Chondrocyte (in vitro differentiated cells): ENCODE results near the gene GABRA6. TPM values are rescaled to one million over a fixed set of nuclear protein-coding genes. Genes with fewer than 3 reads are reported as not detected.

Source experiments
- DNase-seq: peaks from one replicate; pipeline ENCODE4 v3.0.0; 2021; ENCODE audit warnings: mixed read lengths, low spot score
- H3K27ac Mint-ChIP-seq: one replicate; pipeline ENCODE4 v1.8.0; 2021; ENCODE audit warnings: mild to moderate bottlenecking, moderate library complexity, mixed read lengths; ENCODE audit not compliant: unreplicated experiment
- H3K27me3 Mint-ChIP-seq: 2 replicates; pipeline ENCODE4 v1.8.0; 2021; ENCODE audit warnings: low read depth, mixed read lengths
- H3K36me3 Mint-ChIP-seq: 2 replicates; pipeline ENCODE4 v1.8.0; 2021; ENCODE audit warnings: low read depth, mixed read lengths
- H3K4me1 Mint-ChIP-seq: 2 replicates; pipeline ENCODE4 v1.8.0; 2021; ENCODE audit warnings: low read depth, mild to moderate bottlenecking, mixed read lengths
- H3K4me3 Mint-ChIP-seq: one replicate; pipeline ENCODE4 v1.8.0; 2021; ENCODE audit warnings: mild to moderate bottlenecking, moderate library complexity, mixed read lengths; ENCODE audit not compliant: unreplicated experiment
- H3K9me3 Mint-ChIP-seq: 2 replicates; pipeline ENCODE4 v1.8.0; 2021; ENCODE audit warnings: low read depth, mixed read lengths
- CTCF ChIP-seq: fragments of 200-600 bp; sonication (generic); IDR thresholded peaks from 2 replicates; pipeline ENCODE4 v1.5.0; 2021; ENCODE audit warnings: antibody characterized with exemption, mild to moderate bottlenecking, moderate library complexity
- total RNA-seq: library from RNA; stranded (reverse); gene quantifications from 3 replicates; pipeline ENCODE4 v1.2.1, GENCODE V29; 2021

GABRA6 gene
- total RNA-seq, 1 donor from 2014 or later = not detected

- no peaks in the 10 kb centered on the region for H3K9me3 Mint-ChIP-seq
Observed at GRCh38 chr5:161740433-161740832, 54.9 kb downstream of the GABRA6 start.

GRCh38 chr5:161744276-161744675, 58.8 kb downstream of the GABRA6 start:
- Mint-ChIP-seq H3K4me1 (no peaks in the 10 kb centered on the region), H3K9me3 (no peaks in the 10 kb centered on the region), H3K36me3 (no peaks in the 10 kb centered on the region), H3K4me3 (no peak overlapping the region), H3K27ac (no peak overlapping the region), H3K27me3 (no peaks in the 10 kb centered on the region)
- TF ChIP-seq CTCF = no peak
- no peak for DNase-seq

More at GRCh38 chr5:161740433-161740832, 54.9 kb downstream of the GABRA6 start:
- no peak for DNase-seq
- TF ChIP-seq CTCF = no peak
- H3K4me1 Mint-ChIP-seq = no peaks in the 10 kb centered on the region
- H3K27me3 Mint-ChIP-seq = no peaks in the 10 kb centered on the region
- no peak overlapping the region for H3K4me3 Mint-ChIP-seq
- H3K27ac Mint-ChIP-seq = no peak overlapping the region
- no peaks in the 10 kb centered on the region for H3K36me3 Mint-ChIP-seq

DNA sequence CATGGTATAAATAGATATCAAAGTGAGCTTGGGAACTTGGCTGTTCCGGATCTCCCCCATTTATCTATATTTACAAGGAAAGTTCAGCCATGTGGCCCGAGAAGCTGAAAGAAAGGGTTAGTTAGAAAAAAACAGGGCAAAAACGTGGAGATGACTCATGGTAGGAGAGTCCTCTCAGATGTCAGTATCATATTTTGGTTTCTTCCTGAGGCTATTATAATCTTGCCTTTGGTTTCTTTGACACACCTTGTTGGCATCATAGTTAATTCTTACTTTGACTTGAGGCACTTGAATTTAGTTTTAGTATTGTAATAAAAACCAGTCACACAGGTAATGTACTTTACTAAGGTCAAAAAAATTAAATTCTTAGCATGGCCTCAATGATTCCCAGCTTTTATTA, 59.9 kb downstream of the GABRA6 start:
- Mint-ChIP-seq H3K4me1 (no peaks in the 10 kb centered on the region), H3K36me3 (no peaks in the 10 kb centered on the region), H3K4me3 (no peak overlapping the region), H3K9me3 (no peaks in the 10 kb centered on the region), H3K27ac (no peak overlapping the region), H3K27me3 (no peaks in the 10 kb centered on the region)
- TF ChIP-seq CTCF = no peak
- DNase-seq = no peak

- Mint-ChIP-seq H3K4me1 (no peaks in the 10 kb centered on the region), H3K27ac (no peak overlapping the region), H3K9me3 (no peaks in the 10 kb centered on the region), H3K36me3 (no peaks in the 10 kb centered on the region), H3K4me3 (no peak overlapping the region), H3K27me3 (peaks cover 3% of the 10 kb centered on the region)
- TF ChIP-seq CTCF = no peak
- no peak for DNase-seq
Observed at GRCh38 chr5:161751265-161751664, 65.7 kb downstream of the GABRA6 start.

Other genes starting within 250 kb of the GABRA6 start
- gene GABRB2, start 139.0 kb upstream of the GABRA6 start, total RNA-seq = not detected in 3 replicates
- not detected in 3 replicates for gene GABRA1, start 162.4 kb downstream of the GABRA6 start, total RNA-seq